ENCODE data around the gene PARD3B.

GRCh38 chr2:205665791-205666190 lies 1120.5 kb downstream of the PARD3B start:
- TF ChIP-seq CTCF (IDR thresholded peaks at IDR 0.05; ENCODE audit: insufficient read depth, low read length) (no peak), SPI1 (IDR thresholded peaks at IDR 0.05; ENCODE audit: borderline replicate concordance, low read depth) (no peak), POLR2AphosphoS5 (IDR thresholded peaks at IDR 0.05; ENCODE audit: low read depth) (no peak), REST (IDR thresholded peaks at IDR 0.05; ENCODE audit: insufficient replicate concordance, low read depth) (no peak)
